GM12874 (cell line): ENCODE results near the gene RPL5.

ENCODE experiments used
- CTCF ChIP-seq: IDR thresholded peaks from 2 replicates; pipeline ENCODE4 v1.5.1; 2011; ENCODE audit warnings: low read depth, mild to moderate bottlenecking, control low read depth, low read length, moderate library complexity; ENCODE audit not compliant: insufficient read depth

RPL5 gene

GRCh38 chr1:92822879-92823278 lies 9.0 kb upstream of the RPL5 start:
- TF ChIP-seq CTCF: no peak

- no peak for TF ChIP-seq CTCF
These were observed 5.0 kb upstream of the RPL5 start for GRCh38 chr1:92826792-92827191.

- TF ChIP-seq CTCF: no peak
These were observed 475 bp upstream of the RPL5 start for GRCh38 chr1:92831368-92831761.

GRCh38 chr1:92832537-92833114 lies 786 bp downstream of the RPL5 start:
- TF ChIP-seq CTCF: no peak

GRCh38 chr1:92833840-92834239 lies 2.0 kb downstream of the RPL5 start:
- no peak for TF ChIP-seq CTCF

- TF ChIP-seq CTCF: no peak
These were observed 2.8 kb downstream of the RPL5 start for GRCh38 chr1:92834617-92835016.

- TF ChIP-seq CTCF: no peak
These were observed 5.2 kb downstream of the RPL5 start for GRCh38 chr1:92837062-92837461.
